CD4-positive, alpha-beta T cell (primary cell): ENCODE measurements around the gene GRIK1. TPM values are rescaled to one million over a fixed set of nuclear protein-coding genes. Genes with fewer than 3 reads are reported as not detected.

Source experiments
- ATAC-seq: fragments of 200-7000 bp; cut with Tn5 transposase; one replicate; pipeline ENCODE4 v1.10.0; 2022; ENCODE audit warnings: mild to moderate bottlenecking; ENCODE audit not compliant: poor library complexity
- CTCF ChIA-PET: fragments of 350-600 bp; sonication (Branson Sonifier 250); formaldehyde crosslinking; loops from one replicate; lab custom pipeline; 2021; ENCODE audit warnings: antibody characterized with exemption, inconsistent platforms; lab: Charles Lee
- POLR2A ChIA-PET: fragments of 350-600 bp; sonication (Branson Sonifier 250); formaldehyde crosslinking; loops from one replicate; lab custom pipeline; 2021; ENCODE audit warnings: antibody characterized with exemption, inconsistent platforms; lab: Charles Lee
- DNase-seq, 14 experiments: peaks; one replicate each; pipeline ENCODE4 v3.0.0-alpha.2; 2013 to 2020; ENCODE audit warnings: mixed read lengths in 2 of 14
- H3K27ac ChIP-seq, 2 donors: one replicate each; pipeline versions ENCODE4 v1.5.1 to v1.7.0; 2013; ENCODE audit warnings: low read length in 2 of 2, low read depth in 1 of 2, mild to moderate bottlenecking in 1 of 2
- H3K27me3 ChIP-seq, 2 experiments: 1 replicate in 1 of 2; 2 replicates in 1 of 2; pipeline versions ENCODE4 v1.6.1 to v1.7.0; 2013; ENCODE audit warnings: low read length in 2 of 2, control low read depth in 1 of 2, mild to moderate bottlenecking in 1 of 2, moderate library complexity in 1 of 2; ENCODE audit not compliant: insufficient read depth in 2 of 2, control insufficient read depth in 1 of 2
- H3K36me3 ChIP-seq: one replicate; pipeline ENCODE4 v1.6.1; 2013; ENCODE audit warnings: low read length, control low read depth; ENCODE audit not compliant: insufficient read depth
- H3K4me1 ChIP-seq: one replicate; pipeline ENCODE4 v1.6.1; 2013; ENCODE audit warnings: low read length, control low read depth; ENCODE audit not compliant: insufficient read depth
- H3K4me3 ChIP-seq: one replicate; pipeline ENCODE4 v1.5.1; 2013; ENCODE audit warnings: mild to moderate bottlenecking, low read length, moderate library complexity
- H3K9me3 ChIP-seq, 2 experiments: 1 replicate in 1 of 2; 2 replicates in 1 of 2; pipeline versions ENCODE4 v1.6.1 to v1.7.0; 2013; ENCODE audit warnings: low read length in 2 of 2, mild to moderate bottlenecking in 2 of 2, control low read depth in 1 of 2, moderate library complexity in 1 of 2; ENCODE audit not compliant: control insufficient read depth in 1 of 2, insufficient read depth in 1 of 2
- H3K27ac Mint-ChIP-seq: one replicate; pipeline ENCODE4 v1.8.0; 2020; ENCODE audit warnings: mixed read lengths
- H3K27me3 Mint-ChIP-seq: one replicate; pipeline ENCODE4 v1.8.0; 2021; ENCODE audit warnings: mixed read lengths
- H3K36me3 Mint-ChIP-seq: one replicate; pipeline ENCODE4 v1.8.0; 2021; ENCODE audit warnings: low read depth, mixed read lengths
- H3K4me1 Mint-ChIP-seq: one replicate; pipeline ENCODE4 v1.8.0; 2021; ENCODE audit warnings: low read depth, mixed read lengths
- H3K4me3 Mint-ChIP-seq: one replicate; pipeline ENCODE4 v1.8.0; 2020; ENCODE audit warnings: mild to moderate bottlenecking, mixed read lengths
- H3K9me3 Mint-ChIP-seq: one replicate; pipeline ENCODE4 v1.8.0; 2020; ENCODE audit warnings: mixed read lengths
- intact Hi-C, 2 experiments: fragments of 100-400 bp; cut with DNase I in 1 of 2; cut with micrococcal nuclease in 1 of 2; formaldehyde crosslinking; loops; one replicate each; pipeline versions ENCODE4 v1.15.1 to v1.9.0; 2023 to 2025; cut with DNase I, micrococcal nuclease
- total RNA-seq, 174 experiments: library from RNA in 2 of 174; stranded (reverse) in 2 of 174; gene quantifications; one replicate each; pipeline ENCODE4 v1.2.3 and lab custom pipeline; 2021 to 2026
- TF ChIP-seq, protein P1 (sequence below): fragments of 200-600 bp; IDR thresholded peaks from one replicate; pipeline ENCODE4 v1.8.0; 2022; ENCODE audit warnings: antibody characterized with exemption, mild to moderate bottlenecking

GRIK1 gene
- total RNA-seq, 2 experiments from 2014 or later, result not detected

GRCh38 chr21:29524055-29524454 lies 415.7 kb downstream of the GRIK1 start:
- Histone ChIP-seq H3K4me3 (no peak overlapping the region), H3K27me3 (no peaks in the 10 kb centered on the region), H3K36me3 (no peaks in the 10 kb centered on the region), H3K9me3 (peaks cover 9 to 22% of the 10 kb centered on the region in 2 experiments), H3K4me1 (no peaks in the 10 kb centered on the region), H3K27ac (no peak overlapping the region)
- TF ChIP-seq, protein P1, sequence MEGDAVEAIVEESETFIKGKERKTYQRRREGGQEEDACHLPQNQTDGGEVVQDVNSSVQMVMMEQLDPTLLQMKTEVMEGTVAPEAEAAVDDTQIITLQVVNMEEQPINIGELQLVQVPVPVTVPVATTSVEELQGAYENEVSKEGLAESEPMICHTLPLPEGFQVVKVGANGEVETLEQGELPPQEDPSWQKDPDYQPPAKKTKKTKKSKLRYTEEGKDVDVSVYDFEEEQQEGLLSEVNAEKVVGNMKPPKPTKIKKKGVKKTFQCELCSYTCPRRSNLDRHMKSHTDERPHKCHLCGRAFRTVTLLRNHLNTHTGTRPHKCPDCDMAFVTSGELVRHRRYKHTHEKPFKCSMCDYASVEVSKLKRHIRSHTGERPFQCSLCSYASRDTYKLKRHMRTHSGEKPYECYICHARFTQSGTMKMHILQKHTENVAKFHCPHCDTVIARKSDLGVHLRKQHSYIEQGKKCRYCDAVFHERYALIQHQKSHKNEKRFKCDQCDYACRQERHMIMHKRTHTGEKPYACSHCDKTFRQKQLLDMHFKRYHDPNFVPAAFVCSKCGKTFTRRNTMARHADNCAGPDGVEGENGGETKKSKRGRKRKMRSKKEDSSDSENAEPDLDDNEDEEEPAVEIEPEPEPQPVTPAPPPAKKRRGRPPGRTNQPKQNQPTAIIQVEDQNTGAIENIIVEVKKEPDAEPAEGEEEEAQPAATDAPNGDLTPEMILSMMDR, result no peak
- POLR2A ChIA-PET, result no interaction called here
- intact Hi-C loops, result no loop called here
- ATAC-seq (no peak), DNase-seq (no peak)
- Mint-ChIP-seq H3K27me3 (no peaks in the 10 kb centered on the region), H3K36me3 (peaks cover 58% of the 10 kb centered on the region), H3K27ac (no peak overlapping the region), H3K4me1 (no peaks in the 10 kb centered on the region), H3K4me3 (no peak overlapping the region), H3K9me3 (peaks cover 12% of the 10 kb centered on the region)
- CTCF ChIA-PET, result no interaction called here

GRCh38 chr21:29523646-29524045 lies 416.1 kb downstream of the GRIK1 start:
- H3K4me3 ChIP-seq, result no peak overlapping the region
- DNase-seq (no peak), ATAC-seq (no peak)
- H3K27me3 Mint-ChIP-seq, result no peaks in the 10 kb centered on the region
- H3K4me1 Mint-ChIP-seq, result no peaks in the 10 kb centered on the region
- no peaks in the 10 kb centered on the region for H3K27me3 ChIP-seq
- H3K36me3 ChIP-seq, result no peaks in the 10 kb centered on the region
- H3K9me3 ChIP-seq, result peaks cover 9 to 22% of the 10 kb centered on the region in 2 experiments
- no peaks in the 10 kb centered on the region for H3K4me1 ChIP-seq
- no peak overlapping the region for H3K4me3 Mint-ChIP-seq
- peaks cover 12% of the 10 kb centered on the region for H3K9me3 Mint-ChIP-seq
- H3K27ac ChIP-seq, result no peak overlapping the region
- H3K27ac Mint-ChIP-seq, result no peak overlapping the region
- peaks cover 54% of the 10 kb centered on the region for H3K36me3 Mint-ChIP-seq
- POLR2A ChIA-PET, result no interaction called here
- TF ChIP-seq, protein P1, result no peak
- intact Hi-C loops, result no loop called here
- CTCF ChIA-PET, result no interaction called here

DNA sequence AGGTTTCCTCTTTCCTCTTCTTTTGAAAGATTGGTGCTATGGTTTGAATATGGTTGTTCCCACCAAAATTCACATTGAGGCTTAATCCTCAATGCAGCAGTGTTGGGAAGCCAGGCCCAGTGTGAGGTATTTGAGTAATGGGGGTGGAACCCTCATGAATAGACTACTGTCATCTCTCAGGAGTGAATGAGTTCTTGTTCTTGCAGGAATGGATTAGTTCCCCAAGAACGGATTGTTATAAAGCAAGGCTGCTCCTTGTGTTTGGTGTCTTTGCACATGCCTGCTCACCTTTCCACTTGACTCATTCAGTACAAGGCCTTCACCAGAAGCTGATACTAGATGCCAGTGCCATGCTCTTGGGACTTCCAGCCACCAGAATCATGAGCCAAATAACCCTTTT lies 417.9 kb downstream of the GRIK1 start:
- H3K9me3 ChIP-seq, result peaks cover 8 to 16% of the 10 kb centered on the region in 2 experiments
- no peak overlapping the region for H3K4me3 ChIP-seq
- no peaks in the 10 kb centered on the region for H3K27me3 ChIP-seq
- Mint-ChIP-seq H3K27ac (no peak overlapping the region), H3K27me3 (no peaks in the 10 kb centered on the region), H3K4me3 (no peak overlapping the region), H3K36me3 (peaks cover 42% of the 10 kb centered on the region), H3K9me3 (peaks cover 9% of the 10 kb centered on the region), H3K4me1 (no peaks in the 10 kb centered on the region)
- no peaks in the 10 kb centered on the region for H3K36me3 ChIP-seq
- intact Hi-C loops, result no loop called here
- DNase-seq, result no peak
- no peaks in the 10 kb centered on the region for H3K4me1 ChIP-seq
- TF ChIP-seq, protein P1, result no peak
- ChIA-PET POLR2A (no interaction called here), CTCF (no interaction called here)
- no peak overlapping the region for H3K27ac ChIP-seq
- no peak for ATAC-seq
